Cardiac fibroblast (primary cell): ENCODE measurements around the gene KCNAB3.

Experiments used
- DNase-seq, 2 donors: peaks; one replicate each; pipeline versions ENCODE4 v3.0.0 to v3.0.0-alpha.2; 2010; ENCODE audit warnings: low read depth in 2 of 2
- H3K4me3 ChIP-seq, 2 donors: replicated peaks in 1 of 2; 1 replicate in 1 of 2; 2 replicates in 1 of 2; pipeline ENCODE4 v1.5.1; 2011; ENCODE audit warnings: low read depth in 2 of 2, low read length in 2 of 2, mild to moderate bottlenecking in 2 of 2, moderate library complexity in 1 of 2
- TF ChIP-seq, protein P1 (sequence below): IDR thresholded peaks from one replicate; pipeline ENCODE4 v1.5.1; 2011; ENCODE audit warnings: low read depth, mild to moderate bottlenecking, low read length, inconsistent platforms

Gene KCNAB3

DNA sequence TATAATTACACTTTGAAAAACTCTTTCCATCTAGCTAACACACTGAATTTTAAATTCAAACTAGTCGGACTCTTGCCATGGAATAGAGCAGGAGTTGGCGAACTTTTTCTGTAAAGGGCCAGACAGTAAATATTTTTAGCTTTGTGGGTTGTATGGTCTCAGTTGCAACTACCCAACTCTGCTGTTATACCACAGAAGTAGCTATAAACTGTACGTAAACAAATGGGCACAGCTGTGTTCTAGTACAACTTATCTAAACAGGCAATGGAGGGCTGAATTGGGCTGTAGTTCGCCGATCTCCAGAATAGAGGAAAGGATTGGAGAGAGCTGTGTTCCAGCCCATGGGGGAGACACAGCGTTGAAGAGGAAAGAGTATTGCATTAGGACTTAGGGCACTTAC is 11.1 kb upstream of the KCNAB3 start:
- TF ChIP-seq, protein P1, sequence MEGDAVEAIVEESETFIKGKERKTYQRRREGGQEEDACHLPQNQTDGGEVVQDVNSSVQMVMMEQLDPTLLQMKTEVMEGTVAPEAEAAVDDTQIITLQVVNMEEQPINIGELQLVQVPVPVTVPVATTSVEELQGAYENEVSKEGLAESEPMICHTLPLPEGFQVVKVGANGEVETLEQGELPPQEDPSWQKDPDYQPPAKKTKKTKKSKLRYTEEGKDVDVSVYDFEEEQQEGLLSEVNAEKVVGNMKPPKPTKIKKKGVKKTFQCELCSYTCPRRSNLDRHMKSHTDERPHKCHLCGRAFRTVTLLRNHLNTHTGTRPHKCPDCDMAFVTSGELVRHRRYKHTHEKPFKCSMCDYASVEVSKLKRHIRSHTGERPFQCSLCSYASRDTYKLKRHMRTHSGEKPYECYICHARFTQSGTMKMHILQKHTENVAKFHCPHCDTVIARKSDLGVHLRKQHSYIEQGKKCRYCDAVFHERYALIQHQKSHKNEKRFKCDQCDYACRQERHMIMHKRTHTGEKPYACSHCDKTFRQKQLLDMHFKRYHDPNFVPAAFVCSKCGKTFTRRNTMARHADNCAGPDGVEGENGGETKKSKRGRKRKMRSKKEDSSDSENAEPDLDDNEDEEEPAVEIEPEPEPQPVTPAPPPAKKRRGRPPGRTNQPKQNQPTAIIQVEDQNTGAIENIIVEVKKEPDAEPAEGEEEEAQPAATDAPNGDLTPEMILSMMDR: no peak
- DNase-seq: no peak
- no peak overlapping the region for H3K4me3 ChIP-seq

DNA sequence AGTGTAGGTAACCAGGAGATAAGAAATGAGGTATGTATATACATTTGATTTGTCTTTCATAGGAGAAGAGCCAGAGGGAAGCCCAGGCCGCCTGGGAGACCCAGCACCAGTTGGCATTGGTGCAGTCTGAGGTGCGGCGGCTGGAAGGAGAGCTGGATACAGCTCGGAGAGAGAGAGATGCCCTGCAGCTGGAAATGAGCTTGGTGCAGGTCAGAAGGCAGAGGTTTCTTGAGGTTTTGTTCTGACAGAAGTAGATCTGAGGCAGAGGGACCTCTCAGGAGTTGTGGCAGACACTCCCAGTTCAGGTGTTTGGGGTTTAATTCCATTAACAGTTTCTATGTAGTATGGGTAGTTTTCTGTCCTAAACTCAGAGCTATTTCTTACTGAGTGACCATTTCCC is 10.4 kb upstream of the KCNAB3 start:
- DNase-seq: no peak
- H3K4me3 ChIP-seq: no peak overlapping the region
- TF ChIP-seq, protein P1: no peak

DNA sequence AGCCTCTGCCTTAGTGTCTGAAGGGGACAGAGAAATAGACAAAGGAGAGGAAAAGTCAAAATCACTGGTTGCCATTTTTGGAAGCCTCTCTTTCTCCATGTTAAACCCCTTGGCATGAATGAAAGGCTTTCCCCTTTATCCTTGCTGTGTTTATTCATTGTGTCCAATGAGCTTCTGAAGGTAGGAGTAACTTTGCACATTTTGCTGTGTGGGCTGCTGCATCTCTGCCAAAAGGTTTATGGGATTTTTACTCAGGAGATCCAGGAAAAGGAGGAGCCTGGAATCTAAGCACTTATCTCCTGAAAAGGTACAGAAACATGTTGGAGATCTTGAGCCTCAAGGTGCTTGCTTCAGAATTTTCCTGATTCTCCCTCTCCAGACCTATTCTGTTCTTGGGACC is 6.2 kb upstream of the KCNAB3 start:
- TF ChIP-seq, protein P1: no peak
- H3K4me3 ChIP-seq: no peak overlapping the region
- no peak for DNase-seq

DNA sequence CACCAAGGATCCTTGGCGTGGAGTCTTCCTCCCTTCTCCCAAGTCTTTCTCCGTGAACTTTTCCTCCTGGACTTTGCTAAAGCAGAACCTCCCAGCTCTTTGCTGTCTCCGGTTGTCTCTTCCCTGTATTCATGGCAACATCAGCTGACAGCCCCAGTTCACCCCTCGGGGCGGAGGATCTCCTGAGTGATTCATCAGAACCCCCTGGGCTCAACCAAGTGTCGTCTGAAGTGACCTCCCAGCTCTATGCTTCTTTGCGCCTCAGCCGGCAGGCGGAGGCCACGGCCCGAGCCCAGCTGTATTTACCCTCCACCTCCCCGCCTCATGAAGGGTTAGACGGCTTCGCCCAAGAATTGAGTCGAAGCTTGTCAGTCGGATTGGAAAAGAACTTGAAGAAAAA is 3.3 kb upstream of the KCNAB3 start:
- TF ChIP-seq, protein P1: peak; percentile 45
- DNase-seq: peak; percentile 60 to 72
- H3K4me3 ChIP-seq: peak overlapping the region; percentile 87 to 98

DNA sequence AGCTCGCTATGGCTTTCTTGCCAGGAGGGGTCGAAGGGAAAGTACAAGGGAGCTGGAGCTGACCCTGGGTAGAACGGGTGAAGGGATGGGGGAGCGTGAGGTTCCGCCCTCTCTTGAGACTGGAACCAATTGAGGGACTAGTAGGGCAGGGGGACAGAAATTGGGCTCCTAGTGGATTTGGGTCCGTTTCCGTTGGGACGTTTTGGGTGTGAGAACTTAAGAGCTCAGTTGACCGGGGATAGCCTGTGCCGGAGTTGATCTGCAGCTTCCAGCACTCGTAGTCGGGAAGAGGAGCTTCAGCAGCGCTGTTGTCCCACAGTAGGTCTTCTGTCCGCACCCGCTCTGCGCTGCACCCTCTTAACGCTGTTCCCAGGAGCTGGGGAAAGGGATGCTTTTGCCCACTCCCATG is 2.8 kb upstream of the KCNAB3 start:
- peak; percentile 31 to 42 for DNase-seq
- peak overlapping the region; percentile 87 to 98 for H3K4me3 ChIP-seq
- TF ChIP-seq, protein P1: no peak

DNA sequence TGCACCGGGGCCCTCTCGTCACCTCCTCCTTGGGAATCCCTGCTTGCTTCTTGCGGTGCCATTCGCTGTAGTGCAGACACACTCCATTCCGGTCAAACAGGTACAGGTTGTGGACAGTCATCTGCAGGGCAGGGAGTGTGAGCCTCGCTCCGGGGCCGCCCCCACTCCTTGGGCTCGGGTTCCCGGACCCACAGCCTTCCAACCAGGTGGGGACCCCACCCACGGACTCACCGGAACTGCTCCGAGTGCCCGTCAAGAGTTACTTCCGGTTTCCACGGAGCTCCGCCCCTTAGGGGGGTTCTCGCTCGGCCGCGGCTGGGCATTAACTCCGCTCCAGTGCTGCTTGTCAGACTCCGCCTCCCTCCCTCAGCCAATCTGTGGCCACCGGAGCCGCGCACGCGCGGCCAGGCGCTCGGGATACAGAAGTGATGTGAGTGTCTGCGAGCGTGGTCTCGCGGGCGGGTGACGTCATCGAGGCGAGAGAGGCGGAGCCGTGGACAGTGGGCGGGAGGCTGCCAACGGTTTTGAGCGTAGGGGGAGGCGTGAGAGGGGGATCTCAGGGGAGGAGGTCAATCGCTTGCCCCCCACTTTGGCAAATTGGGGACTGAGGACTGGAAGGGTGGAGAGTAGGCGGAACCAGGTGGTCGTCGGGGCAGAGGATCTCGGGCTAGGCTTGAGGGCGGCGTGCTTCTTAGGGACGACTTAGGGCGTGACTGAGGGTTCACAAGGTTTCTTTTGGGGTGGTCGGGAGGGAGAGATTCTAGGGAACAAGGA is 2.2 kb upstream of the KCNAB3 start, which contains the start of the genes CNTROB and TRAPPC1:
Gene CNTROB (plus strand): TSS at position 498 of the 774 bp plus-strand sequence. CDS start 874 bp downstream, outside the sequence.
Gene TRAPPC1 (minus strand): TSS at position 238 of the 774 bp plus-strand sequence. CDS start 117 bp downstream, at position 121.
- peak; percentile 99 for DNase-seq
- TF ChIP-seq, protein P1: no peak

More for the DNA sequence above, 2.2 kb upstream of the KCNAB3 start, which contains the start of the genes CNTROB and TRAPPC1:
- H3K4me3 ChIP-seq: peak within 1 kb of the TSS; percentile 87 to 98
